T follicular helper cell (primary cell): Measurements from ENCODE around the gene TIGIT.

Experiments
- DNase-seq: peaks from one replicate; pipeline ENCODE4 v3.0.0-alpha.2; 2020; ENCODE audit warnings: low read depth

TIGIT gene

GRCh38 chr3:114310695-114311094 is 16.9 kb downstream of the TIGIT start:
- DNase-seq = no peak

DNA sequence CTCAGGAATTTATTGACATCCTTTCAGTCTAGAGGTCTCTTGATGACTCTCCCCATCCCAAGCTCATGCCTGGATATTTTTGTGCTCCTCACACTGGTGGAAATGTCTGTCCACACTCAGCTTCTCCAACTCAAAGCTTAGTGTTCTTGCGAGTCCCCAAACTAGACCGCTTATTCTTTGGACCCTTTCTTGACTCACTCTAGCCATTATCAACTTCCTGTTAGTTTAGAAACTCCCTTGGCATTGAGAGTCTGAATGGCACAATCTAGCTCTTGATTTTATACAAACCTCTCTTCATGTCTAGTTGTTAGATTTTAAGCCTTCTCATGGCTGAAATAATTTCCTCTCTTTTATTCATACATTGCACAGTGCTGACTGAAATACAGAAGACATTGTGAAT is 19.6 kb downstream of the TIGIT start:
- DNase-seq = no peak

- DNase-seq = no peak
Observed at GRCh38 chr3:114314282-114314681, 20.5 kb downstream of the TIGIT start.

- DNase-seq = no peak
Observed at GRCh38 chr3:114318295-114318694, 24.5 kb downstream of the TIGIT start.

GRCh38 chr3:114319453-114319852 is 25.6 kb downstream of the TIGIT start:
- no peak for DNase-seq

GRCh38 chr3:114320246-114320645 is 26.4 kb downstream of the TIGIT start:
- DNase-seq = no peak

- no peak for DNase-seq
Observed at GRCh38 chr3:114323546-114324254, 29.9 kb downstream of the TIGIT start.

GRCh38 chr3:114327665-114328064 is 33.8 kb downstream of the TIGIT start:
- DNase-seq = no peak

DNA sequence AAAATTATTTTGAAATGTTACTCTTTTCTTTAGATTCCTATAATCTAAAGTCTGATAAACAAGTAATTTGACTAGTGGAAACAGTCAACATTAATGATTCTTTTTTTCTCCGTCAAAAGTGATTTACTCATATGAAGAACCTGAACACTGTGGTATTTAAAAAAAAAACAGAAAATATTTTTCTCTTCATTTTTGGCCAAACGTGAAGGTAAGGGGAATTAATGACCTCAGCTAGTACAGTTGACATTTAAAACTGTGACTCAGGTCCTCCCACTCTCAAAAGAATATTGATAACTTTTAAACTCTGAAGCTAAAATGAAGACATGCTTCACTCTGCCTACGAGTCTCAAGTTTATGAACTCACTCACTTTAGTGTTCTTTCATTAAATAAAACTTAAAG is 34.5 kb downstream of the TIGIT start:
- no peak for DNase-seq

GRCh38 chr3:114329823-114330222 is 36.0 kb downstream of the TIGIT start:
- no peak for DNase-seq

GRCh38 chr3:114331007-114331406 is 37.2 kb downstream of the TIGIT start:
- no peak for DNase-seq

DNA sequence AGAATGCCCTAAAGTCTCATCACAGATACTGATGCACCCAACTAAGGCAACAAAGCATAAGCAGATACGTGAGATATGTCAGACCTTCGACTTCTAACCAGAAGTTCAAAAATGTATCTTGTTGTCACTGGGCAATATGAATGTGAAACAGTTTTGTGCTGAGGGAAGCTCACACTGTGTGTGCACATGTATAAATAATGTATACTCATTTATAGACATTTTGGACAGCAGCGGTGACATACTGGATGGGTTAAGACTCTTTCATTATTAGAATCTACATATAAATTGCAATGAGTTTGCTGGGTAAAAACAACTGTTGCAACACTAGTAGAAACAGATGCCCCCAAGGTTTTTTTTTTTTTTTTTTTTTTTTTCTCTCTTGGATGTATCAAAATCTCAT is 37.9 kb downstream of the TIGIT start:
- DNase-seq = no peak

GRCh38 chr3:114332342-114333179 is 38.7 kb downstream of the TIGIT start:
- DNase-seq = no peak

DNA sequence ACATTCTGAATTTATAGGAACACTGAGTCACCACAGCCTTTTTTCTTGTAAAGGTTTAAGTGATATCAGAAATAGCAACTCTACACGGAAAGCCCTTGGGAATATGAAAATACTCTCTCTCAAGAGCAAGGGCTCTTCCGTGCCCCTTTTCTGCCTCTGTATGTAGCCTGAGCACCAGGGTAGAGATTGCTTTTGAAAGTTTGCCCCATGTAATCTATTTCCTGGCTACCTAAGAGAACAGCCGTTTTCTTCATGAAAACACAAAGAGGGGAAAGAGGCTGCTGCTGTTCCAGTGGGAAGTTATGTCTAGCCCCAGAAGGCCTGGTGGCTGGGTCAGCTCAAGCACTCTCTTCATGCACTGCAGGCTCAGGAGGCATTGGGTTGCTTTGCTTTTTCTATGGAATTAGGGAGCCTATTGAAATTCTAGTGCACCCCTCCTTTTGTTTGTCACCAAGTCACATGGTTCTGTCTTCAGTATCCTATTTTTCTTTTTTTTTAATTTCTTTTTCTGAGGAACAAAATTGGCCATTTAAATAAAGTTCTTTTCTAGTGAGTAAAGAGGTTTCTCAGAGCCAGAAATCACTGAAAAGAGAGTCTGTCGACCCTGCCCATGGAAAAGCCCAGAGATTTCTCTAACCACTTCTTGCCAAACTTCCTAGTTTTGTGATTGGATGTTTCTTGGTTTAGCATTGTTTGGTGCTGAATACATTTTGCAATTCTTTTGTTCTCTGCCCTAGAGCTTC is 39.5 kb downstream of the TIGIT start:
- no peak for DNase-seq

GRCh38 chr3:114333923-114334240 is 40.1 kb downstream of the TIGIT start:
- DNase-seq = no peak

DNA sequence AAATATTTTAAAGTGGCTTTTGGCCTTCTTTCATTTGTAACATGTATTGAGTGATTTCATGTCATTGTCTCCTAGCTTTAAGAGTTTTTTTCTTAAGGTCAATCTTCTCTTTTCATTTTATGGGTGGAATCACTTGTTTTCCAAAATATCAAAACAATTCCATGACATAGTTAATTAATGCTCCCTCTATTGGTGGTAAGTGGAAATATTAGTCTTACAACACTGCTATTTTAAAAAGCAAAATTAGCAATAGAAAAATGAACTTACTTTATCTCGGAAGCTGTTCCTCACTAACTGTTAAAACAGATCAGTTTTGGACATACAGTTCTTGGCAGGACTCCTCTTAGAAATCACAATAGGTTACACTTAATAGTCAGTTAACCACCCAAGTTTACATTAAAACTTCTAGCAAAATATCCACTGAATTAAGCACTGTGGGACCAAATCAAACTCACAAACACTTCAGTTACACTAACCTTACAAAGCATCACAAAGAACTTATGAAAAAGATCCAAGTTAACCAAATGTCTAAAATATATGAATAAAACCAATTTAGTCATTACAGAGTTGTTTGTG is 42.4 kb downstream of the TIGIT start:
- DNase-seq = no peak

GRCh38 chr3:114336857-114337256 is 43.0 kb downstream of the TIGIT start:
- DNase-seq = no peak

DNA sequence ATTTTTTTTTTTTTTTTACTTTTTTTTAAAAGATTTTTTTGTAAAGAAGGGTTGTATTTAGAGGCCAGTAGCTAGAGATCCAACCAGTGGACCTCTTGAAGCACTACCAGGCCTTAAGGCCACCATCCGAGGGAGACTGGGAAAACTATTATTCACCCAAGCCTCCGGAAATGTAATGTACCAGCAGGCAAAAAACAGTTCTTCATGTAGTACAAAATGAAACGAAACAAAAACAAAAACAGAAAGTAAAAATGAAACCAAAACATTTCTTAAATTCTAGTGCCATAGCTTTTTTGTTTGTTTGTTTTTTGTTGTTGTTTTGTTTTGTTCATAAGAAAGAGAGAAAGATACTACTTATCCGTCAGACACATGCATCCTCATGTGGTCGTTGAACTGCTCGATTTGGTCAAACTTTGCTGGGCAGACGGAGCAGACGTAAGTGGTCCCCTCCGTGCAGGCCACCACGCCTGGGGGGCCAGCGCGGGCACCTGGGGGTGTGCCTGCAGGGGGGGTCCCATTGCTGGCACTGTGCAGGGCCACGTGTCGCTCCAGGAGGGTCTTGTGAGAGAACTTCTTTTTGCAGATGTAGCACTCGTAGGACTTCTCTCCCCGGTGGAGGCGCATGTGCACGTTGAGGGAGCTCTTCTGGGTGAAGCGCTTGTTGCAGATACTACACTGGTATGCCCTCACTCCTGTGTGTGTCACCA is 45.0 kb downstream of the TIGIT start:
- DNase-seq = no peak

GRCh38 chr3:114344492-114344891 is 50.7 kb downstream of the TIGIT start:
- DNase-seq = no peak

- DNase-seq = no peak
Observed at GRCh38 chr3:114350271-114350670, 56.4 kb downstream of the TIGIT start.

DNA sequence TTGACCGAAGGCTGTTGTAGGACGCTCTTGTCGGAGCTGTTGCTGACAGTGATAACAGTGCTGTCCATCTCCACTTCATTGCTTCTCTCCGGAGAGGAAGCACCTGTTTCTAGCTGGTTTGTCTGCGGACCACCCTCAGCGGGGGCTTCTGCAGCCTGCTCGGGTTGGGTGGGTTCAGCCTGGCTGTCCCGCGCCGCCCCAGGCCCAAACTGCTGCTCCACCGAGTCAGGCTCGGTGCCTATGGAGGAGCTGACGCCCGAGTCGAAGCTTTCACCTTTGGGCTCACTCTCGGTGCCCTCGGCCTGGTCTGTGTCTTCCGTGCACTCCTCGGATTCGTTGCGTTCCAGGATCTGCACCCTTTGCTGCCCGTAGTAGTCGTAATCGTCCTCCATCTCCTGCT is 56.9 kb downstream of the TIGIT start:
- DNase-seq = no peak
